ENCODE data around the gene ACOT12.

GRCh38 chr5:81363093-81363871, 30.7 kb downstream of the ACOT12 start:
- TF ChIP-seq CTCF (conservative IDR thresholded peaks at IDR 0.05 in 1 of 2, IDR thresholded peaks at IDR 0.05 in 1 of 2; ENCODE audit: low read depth in 1 of 2, low read length in 2 of 2) = no peak
- TF ChIP-seq EZH2 (IDR thresholded peaks at IDR 0.05; ENCODE audit: low read length, missing control alignments) = no peak

All from fibroblast of lung (primary cell).